HCT116 (cell line): ENCODE data around the gene ZC3H12D. TPM values are rescaled to one million over a fixed set of nuclear protein-coding genes. Genes with fewer than 3 reads are reported as not detected.

Source experiments
- ATAC-seq: fragments of 200-7000 bp; cut with Tn5 transposase; 2 replicates; pipeline ENCODE4 v1.9.1; 2020; ENCODE audit warnings: mild to moderate bottlenecking, moderate library complexity
- BruUV-seq: library from RNA; stranded (reverse); fragments of 400-500 nt; replicated peaks from 2 replicates; lab custom pipeline; 2021; lab: Mats Ljungman, UMichigan
- CTCF ChIA-PET: fragments of 300-600 bp; sonication (Branson Sonifier 250); formaldehyde crosslinking; loops from one replicate; lab custom pipeline; 2021; ENCODE audit warnings: antibody characterized with exemption; lab: Charles Lee
- POLR2A ChIA-PET: fragments of 300-600, 350-600 bp; sonication (Branson Sonifier 250); formaldehyde crosslinking; loops from one replicate; lab custom pipeline; 2021; ENCODE audit warnings: antibody characterized with exemption; lab: Charles Lee
- RAD21 ChIA-PET, 2 experiments: fragments of 300-600 bp; sonication (Branson Sonifier 250); formaldehyde crosslinking; loops; one replicate each; lab custom pipeline; 2023; ENCODE audit warnings: low total read pairs in 2 of 2; ENCODE audit not compliant: uncharacterized antibody in 2 of 2, unreplicated experiment in 2 of 2, low non-redundant PET in 1 of 2; lab: Charles Lee
- DNase-seq: peaks from one replicate; pipeline ENCODE4 v3.0.0-alpha.2; 2010; ENCODE audit warnings: low read depth, low spot score
- H2AFZ ChIP-seq: fragments of 200-600 bp; shearing (Covaris generic), sonication (generic); 2 replicates; pipeline ENCODE4 v1.6.1; 2017; ENCODE audit warnings: low read depth, mixed run types, mixed read lengths, antibody characterized with exemption, low read length; ENCODE audit not compliant: poor library complexity, severe bottlenecking
- H3K27ac ChIP-seq: 2 replicates; pipeline ENCODE4 v1.5.1; 2012; ENCODE audit warnings: low read depth, low read length
- H3K27me3 ChIP-seq: fragments of 200-600 bp; sonication (generic); 2 replicates; pipeline ENCODE4 v1.6.1; 2016; ENCODE audit warnings: mixed run types, low read length, mixed read lengths; ENCODE audit not compliant: insufficient read depth
- H3K36me3 ChIP-seq, 2 experiments: fragments of 200-500 bp in 1 of 2; fragments of 200-600 bp in 1 of 2; sonication (Bioruptor generic) in 1 of 2; sonication (generic) in 1 of 2; 2 replicates each; pipeline versions ENCODE4 v1.5.1 to v1.6.1; 2014 to 2016; ENCODE audit warnings: low read length in 2 of 2, inconsistent platforms in 1 of 2, mixed read lengths in 1 of 2, mixed run types in 1 of 2; ENCODE audit not compliant: insufficient read depth in 2 of 2, control insufficient read depth in 1 of 2
- H3K4me1 ChIP-seq, 2 experiments: fragments of 200-600 bp in 1 of 2; sonication (generic) in 1 of 2; 2 replicates each; pipeline versions ENCODE4 v1.5.1 to v1.6.1; 2012 to 2017; ENCODE audit warnings: low read length in 2 of 2, inconsistent platforms in 1 of 2, mild to moderate bottlenecking in 1 of 2, mixed read lengths in 1 of 2, mixed run types in 1 of 2, moderate library complexity in 1 of 2; ENCODE audit not compliant: insufficient read depth in 2 of 2, control insufficient read depth in 1 of 2
- H3K4me2 ChIP-seq: fragments of 200-600 bp; sonication (generic); 2 replicates; pipeline ENCODE4 v1.6.1; 2017; ENCODE audit warnings: mixed run types, low read length, mixed read lengths
- H3K4me3 ChIP-seq, 2 experiments: fragments of 200-600 bp in 1 of 2; sonication (generic) in 1 of 2; replicated peaks in 1 of 2; 2 replicates each; pipeline ENCODE4 v1.5.1; 2011 to 2016; ENCODE audit warnings: low read length in 2 of 2, control low read depth in 1 of 2, low read depth in 1 of 2, mild to moderate bottlenecking in 1 of 2, mixed read lengths in 1 of 2, mixed run types in 1 of 2
- H3K79me2 ChIP-seq: fragments of 200-600 bp; sonication (generic); 2 replicates; pipeline ENCODE4 v1.6.1; 2017; ENCODE audit warnings: mild to moderate bottlenecking, mixed run types, low read length, moderate library complexity, mixed read lengths; ENCODE audit not compliant: insufficient read depth
- H3K9ac ChIP-seq: fragments of 200-600 bp; sonication (generic); 2 replicates; pipeline ENCODE4 v1.6.1; 2016; ENCODE audit warnings: low read length, mixed read lengths
- H3K9me2 ChIP-seq: fragments of 200-600 bp; sonication (generic), shearing (Covaris generic); 2 replicates; pipeline ENCODE4 v1.6.1; 2017; ENCODE audit warnings: mixed run types, mild to moderate bottlenecking, moderate library complexity; ENCODE audit not compliant: insufficient read depth
- H3K9me3 ChIP-seq, 2 experiments: fragments of 200-500 bp in 1 of 2; fragments of 200-600 bp in 1 of 2; sonication (Bioruptor generic) in 1 of 2; sonication (generic) in 1 of 2; 2 replicates each; pipeline ENCODE4 v1.6.1; 2014 to 2017; ENCODE audit warnings: low read length in 2 of 2, mixed read lengths in 2 of 2, inconsistent platforms in 1 of 2, low read depth in 1 of 2, mild to moderate bottlenecking in 1 of 2, mixed run types in 1 of 2, moderate library complexity in 1 of 2; ENCODE audit not compliant: control insufficient read depth in 1 of 2, insufficient read depth in 1 of 2
- H4K20me1 ChIP-seq: fragments of 200-600 bp; sonication (generic), shearing (Covaris generic); 2 replicates; pipeline ENCODE4 v1.6.1; 2017; ENCODE audit warnings: mixed run types, mild to moderate bottlenecking, moderate library complexity; ENCODE audit not compliant: insufficient read depth
- ELF1 ChIP-seq: IDR thresholded peaks from 2 replicates; pipeline ENCODE4 v1.6.1; 2012; ENCODE audit warnings: low read depth, borderline replicate concordance
- FOSL1 ChIP-seq: IDR thresholded peaks from 2 replicates; pipeline ENCODE4 v1.6.1; 2012; ENCODE audit warnings: low read depth
- JUND ChIP-seq: IDR thresholded peaks from 2 replicates; pipeline ENCODE4 v1.6.1; 2012
- MAX ChIP-seq: IDR thresholded peaks from 2 replicates; pipeline ENCODE4 v1.6.1; 2012
- REST ChIP-seq: IDR thresholded peaks from 2 replicates; pipeline ENCODE4 v1.6.1; 2012; ENCODE audit warnings: low read depth
- TCF7L2 ChIP-seq: IDR thresholded peaks from 2 replicates; pipeline ENCODE4 v1.7.0; 2011; ENCODE audit warnings: borderline replicate concordance, inconsistent platforms; ENCODE audit not compliant: insufficient read depth, insufficient read length; ENCODE audit errors: extremely low read depth
- ZBTB33 ChIP-seq: IDR thresholded peaks from 2 replicates; pipeline ENCODE4 v1.6.1; 2011; ENCODE audit warnings: mild to moderate bottlenecking, low read length, moderate library complexity; ENCODE audit not compliant: insufficient replicate concordance; ENCODE audit errors: extremely low read depth
- ZNF274 ChIP-seq: fragments of 200-500 bp; sonication (Bioruptor generic); IDR thresholded peaks from 2 replicates; pipeline ENCODE4 v1.6.1; 2014; ENCODE audit warnings: mild to moderate bottlenecking, low read depth, low read length, inconsistent platforms
- intact Hi-C: fragments of 100-400 bp; cut with micrococcal nuclease; formaldehyde crosslinking; loops from 2 replicates; pipeline ENCODE4 v1.10.0; 2022
- total RNA-seq: library from RNA; stranded (reverse); gene quantifications from one replicate; pipeline ENCODE4 v1.2.1, GENCODE V29; 2021; ENCODE audit not compliant: unreplicated experiment

Gene ZC3H12D
- total RNA-seq, 1 experiment from 2014 or later: 0.30 TPM

GRCh38 chr6:149414009-149414408, 70.8 kb downstream of the ZC3H12D start:
- H3K27me3 ChIP-seq: no peaks in the 10 kb centered on the region
- H3K9ac ChIP-seq: no peak overlapping the region
- no peaks in the 10 kb centered on the region for H4K20me1 ChIP-seq
- POLR2A ChIA-PET: no interaction called here
- RAD21 ChIA-PET: no interaction called here
- H3K4me1 ChIP-seq: no peaks in the 10 kb centered on the region
- H3K9me3 ChIP-seq: no peaks in the 10 kb centered on the region
- H3K4me3 ChIP-seq: no peak overlapping the region
- H3K79me2 ChIP-seq: no peaks in the 10 kb centered on the region
- ATAC-seq (no peak), DNase-seq (no peak)
- H3K9me2 ChIP-seq: no peaks in the 10 kb centered on the region
- BruUV-seq: no TSS peak
- CTCF ChIA-PET: no interaction called here
- no peak overlapping the region for H2AFZ ChIP-seq
- TF ChIP-seq TCF7L2 (no peak), REST (no peak), ZNF274 (no peak), FOSL1 (no peak), ZBTB33 (no peak), MAX (no peak), JUND (no peak), ELF1 (no peak)
- H3K36me3 ChIP-seq: peaks cover 0 to 8% of the 10 kb centered on the region in 2 experiments; a peak in 3 of 4 replicates
- intact Hi-C loops: no loop called here
- no peak overlapping the region for H3K27ac ChIP-seq
- H3K4me2 ChIP-seq: no peak overlapping the region
